Mesodermal cell (in vitro differentiated cells): ENCODE results near the gene NRARP.

Experiments used
- H3K27ac ChIP-seq: 2 replicates; pipeline ENCODE4 v1.7.0; 2013; ENCODE audit warnings: mild to moderate bottlenecking, low read depth, low read length, moderate library complexity; ENCODE audit not compliant: severe bottlenecking
- H3K36me3 ChIP-seq: 2 replicates; pipeline ENCODE4 v1.7.1; 2013; ENCODE audit warnings: mild to moderate bottlenecking, low read length, moderate library complexity; ENCODE audit not compliant: control insufficient read depth, insufficient read depth
- H3K4me1 ChIP-seq: one replicate; pipeline ENCODE4 v1.7.1; 2013; ENCODE audit warnings: mild to moderate bottlenecking, low read length; ENCODE audit not compliant: insufficient read depth, control insufficient read depth, poor library complexity, severe bottlenecking
- H3K4me3 ChIP-seq: 2 replicates; pipeline ENCODE4 v1.7.0; 2013; ENCODE audit warnings: low read length, control low read depth, mild to moderate bottlenecking; ENCODE audit not compliant: insufficient read depth, poor library complexity, severe bottlenecking; ENCODE audit errors: extremely low read depth
- H3K9me3 ChIP-seq: 2 replicates; pipeline ENCODE4 v1.7.1; 2013; ENCODE audit warnings: mild to moderate bottlenecking, low read length, moderate library complexity; ENCODE audit not compliant: control insufficient read depth
- WGBS, 2 experiments: methylation state at CpG; one replicate each; pipeline ENCODE4 v1.1.5; 2013; ENCODE audit warnings: missing lambda C conversion rate in 2 of 2; ENCODE audit not compliant: insufficient coverage in 2 of 2; 5-methylcytosine and 5-hydroxymethylcytosine counted together

Gene NRARP

DNA sequence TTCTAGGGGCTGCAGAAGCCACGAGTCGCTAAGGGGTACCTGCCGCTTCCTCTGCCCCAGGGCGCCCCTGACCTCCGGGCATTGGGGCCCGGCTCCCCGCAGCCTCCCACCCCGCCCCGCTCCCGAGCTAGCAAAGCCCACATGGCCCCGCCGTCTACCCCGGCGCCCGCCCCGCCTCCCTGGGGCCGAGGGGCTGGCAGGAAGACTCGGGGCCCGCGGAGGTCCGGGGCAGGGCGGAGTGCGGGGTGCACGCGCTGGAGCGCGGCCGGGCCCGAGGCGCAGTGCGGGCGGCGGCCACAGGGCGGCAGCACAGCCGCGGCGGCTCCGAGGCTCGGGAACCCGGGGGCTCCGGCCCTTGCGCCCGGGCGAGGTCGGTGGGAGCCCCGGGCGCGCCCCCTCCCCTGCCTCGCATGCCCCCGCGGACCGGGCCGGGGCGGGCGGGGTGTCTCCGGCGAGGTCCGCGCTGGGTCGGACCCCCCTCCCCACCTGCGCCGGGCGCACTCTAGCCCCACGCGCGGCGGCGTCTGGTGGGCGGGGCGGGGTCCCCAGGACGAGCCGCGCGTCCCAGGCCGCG, 6.7 kb downstream of the NRARP start:
- H3K9me3 ChIP-seq = no peaks in the 10 kb centered on the region
- H3K27ac ChIP-seq = no peak overlapping the region
- H3K36me3 ChIP-seq = no peaks in the 10 kb centered on the region
- WGBS, 2 experiments = 2% methylated on average over 68 of the region's 76 CpGs
- peaks cover 25% of the 10 kb centered on the region for H3K4me1 ChIP-seq
- no peak overlapping the region for H3K4me3 ChIP-seq

DNA sequence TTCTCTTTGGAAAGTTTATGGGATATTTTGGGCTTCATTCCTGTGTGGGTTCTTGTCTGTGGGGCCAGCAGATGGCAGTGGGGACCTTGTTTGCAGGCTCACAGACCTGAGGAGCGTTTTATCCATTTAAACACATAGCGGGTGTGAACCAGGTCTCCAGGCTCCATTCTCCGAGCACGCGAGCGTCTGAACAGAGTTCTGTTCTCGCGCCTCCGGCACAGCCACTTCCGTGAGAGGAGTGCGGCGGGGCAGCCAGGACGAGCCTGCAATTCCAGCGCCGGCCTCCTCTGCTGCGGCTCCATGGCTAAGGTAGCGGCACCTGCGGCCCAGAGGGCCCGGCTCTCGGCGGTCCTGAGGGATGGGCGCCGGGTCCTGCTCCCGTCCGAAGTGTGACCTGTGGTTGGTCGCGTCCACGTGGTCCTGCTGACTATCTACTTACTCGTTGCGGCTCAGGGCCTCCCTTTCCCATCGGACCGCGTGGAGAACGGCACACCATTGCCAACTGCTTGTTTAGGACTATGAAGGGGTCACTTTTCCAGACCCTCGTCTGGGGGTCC, 7.3 kb downstream of the NRARP start:
- 30 to 36% methylated on average over 33 to 35 of the region's 35 CpGs for WGBS, 2 experiments
- Histone ChIP-seq H3K27ac (no peak overlapping the region), H3K4me3 (no peak overlapping the region), H3K9me3 (no peaks in the 10 kb centered on the region), H3K36me3 (no peaks in the 10 kb centered on the region), H3K4me1 (peaks cover 19% of the 10 kb centered on the region)

DNA sequence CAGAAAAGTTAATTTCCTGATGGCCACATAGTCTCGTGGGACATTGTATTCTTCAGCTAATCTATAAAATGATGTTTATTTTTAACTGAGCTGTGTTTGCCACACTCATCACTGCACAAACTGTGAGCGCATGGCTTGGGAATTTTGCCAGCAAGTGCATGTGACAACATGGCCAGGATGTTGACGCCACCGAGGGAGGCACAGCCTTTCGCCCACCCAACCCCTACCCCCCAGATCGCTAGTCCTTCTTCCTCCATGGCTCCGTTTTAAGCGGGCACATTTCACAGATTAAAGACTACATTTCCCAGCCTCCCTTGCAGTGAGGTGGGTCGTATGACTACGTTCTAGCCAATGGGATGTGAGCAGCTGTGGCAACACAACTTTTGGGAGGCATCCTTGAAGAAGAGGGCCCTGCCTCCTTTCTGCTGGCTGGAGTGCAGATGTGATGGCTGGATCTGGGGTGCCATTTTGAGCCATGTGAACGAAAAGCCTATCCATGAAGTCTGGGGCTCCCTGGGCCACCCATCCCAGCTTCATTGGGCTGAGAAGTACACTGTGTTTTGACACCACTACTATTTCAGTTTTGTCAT, 7.9 kb downstream of the NRARP start:
- 80 to 84% methylated on average over 8 to 10 of the region's 11 CpGs for WGBS, 2 experiments
- no peaks in the 10 kb centered on the region for H3K36me3 ChIP-seq
- peaks cover 13% of the 10 kb centered on the region for H3K4me1 ChIP-seq
- H3K27ac ChIP-seq = no peak overlapping the region
- no peaks in the 10 kb centered on the region for H3K9me3 ChIP-seq
- no peak overlapping the region for H3K4me3 ChIP-seq

GRCh38 chr9:137293482-137294090, 8.5 kb downstream of the NRARP start:
- H3K9me3 ChIP-seq = no peaks in the 10 kb centered on the region
- no peaks in the 10 kb centered on the region for H3K36me3 ChIP-seq
- peaks cover 8% of the 10 kb centered on the region for H3K4me1 ChIP-seq
- 94 to 98% methylated on average over 25 to 27 of the region's 29 CpGs for WGBS, 2 experiments
- no peak overlapping the region for H3K4me3 ChIP-seq
- no peak overlapping the region for H3K27ac ChIP-seq

GRCh38 chr9:137293094-137293481, 9.0 kb downstream of the NRARP start:
- 82 to 93% methylated on average over 12 of the region's 15 CpGs for WGBS, 2 experiments
- no peak overlapping the region for H3K27ac ChIP-seq

GRCh38 chr9:137286975-137287383, 15.1 kb downstream of the NRARP start:
- H3K27ac ChIP-seq = no peak overlapping the region
- 66 to 70% methylated on average over 12 to 14 of the region's 14 CpGs for WGBS, 2 experiments
- no peaks in the 10 kb centered on the region for H3K9me3 ChIP-seq
- H3K4me1 ChIP-seq = no peaks in the 10 kb centered on the region
- peaks cover 19% of the 10 kb centered on the region for H3K36me3 ChIP-seq
- H3K4me3 ChIP-seq = no peak overlapping the region

More at GRCh38 chr9:137293094-137293481, 9.0 kb downstream of the NRARP start:
- H3K9me3 ChIP-seq = no peaks in the 10 kb centered on the region
- peaks cover 3% of the 10 kb centered on the region for H3K4me1 ChIP-seq
- H3K36me3 ChIP-seq = no peaks in the 10 kb centered on the region
- no peak overlapping the region for H3K4me3 ChIP-seq

DNA sequence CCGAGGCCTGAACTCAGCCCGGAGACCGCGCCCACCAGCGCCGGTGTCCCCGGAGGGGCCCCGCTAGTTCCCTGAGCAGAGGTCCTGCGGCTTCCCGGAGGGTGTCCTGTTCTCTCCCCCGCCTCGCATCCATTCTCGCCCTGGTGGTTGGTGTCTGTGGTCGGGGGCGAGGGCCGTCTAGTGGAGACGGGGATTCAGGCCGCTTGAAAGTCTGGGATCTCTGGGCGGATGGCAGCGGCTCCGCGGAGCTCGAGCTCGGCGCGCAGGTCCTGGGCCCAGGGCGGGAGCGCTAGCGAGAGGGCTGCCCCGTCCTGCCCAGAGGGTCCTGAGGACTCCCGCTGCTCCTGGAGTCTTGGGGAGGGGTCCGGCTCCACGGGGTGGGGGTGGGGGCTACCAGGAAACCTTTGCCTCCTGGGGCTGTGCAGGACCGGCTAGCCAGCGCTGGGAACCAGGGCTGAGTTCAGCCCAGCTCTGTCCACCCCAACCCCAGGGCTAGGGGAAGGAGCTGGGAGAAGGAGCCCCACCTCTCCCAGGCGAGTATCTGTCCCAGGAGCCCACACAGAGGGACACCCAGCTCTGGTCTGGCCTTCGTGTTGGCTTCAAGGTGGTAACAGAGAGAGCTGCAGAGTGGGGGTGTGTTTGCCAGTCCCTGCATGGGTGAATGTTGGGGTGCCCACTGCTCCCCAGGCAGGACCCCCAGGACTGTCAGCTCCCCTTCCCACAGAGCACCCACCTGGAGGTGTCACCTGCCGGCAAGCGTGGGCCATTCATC, 20.5 kb downstream of the NRARP start:
- H3K4me3 ChIP-seq = no peak overlapping the region
- WGBS, 2 experiments = 93% methylated on average over 33 to 35 of the region's 39 CpGs
- H3K4me1 ChIP-seq = peaks cover 11% of the 10 kb centered on the region
- no peaks in the 10 kb centered on the region for H3K9me3 ChIP-seq
- no peak overlapping the region for H3K27ac ChIP-seq
- peaks cover 40% of the 10 kb centered on the region for H3K36me3 ChIP-seq

GRCh38 chr9:137280474-137281344, 21.4 kb downstream of the NRARP start:
- no peak overlapping the region for H3K4me3 ChIP-seq
- 71 to 89% methylated on average over 57 to 80 of the region's 85 CpGs for WGBS, 2 experiments
- peaks cover 40% of the 10 kb centered on the region for H3K36me3 ChIP-seq
- peaks cover 19% of the 10 kb centered on the region for H3K4me1 ChIP-seq
- H3K27ac ChIP-seq = no peak overlapping the region
- H3K9me3 ChIP-seq = no peaks in the 10 kb centered on the region

- Histone ChIP-seq H3K4me3 (no peak overlapping the region), H3K36me3 (peaks cover 40% of the 10 kb centered on the region), H3K9me3 (no peaks in the 10 kb centered on the region), H3K27ac (no peak overlapping the region), H3K4me1 (peaks cover 23% of the 10 kb centered on the region)
- WGBS, 2 experiments = 98% methylated on average over 36 to 37 of the region's 41 CpGs
These were observed 22.2 kb downstream of the NRARP start for GRCh38 chr9:137279741-137280473.
